Measurements from ENCODE around the gene IGFBP2. TPM values are rescaled to one million over a fixed set of nuclear protein-coding genes. Genes with fewer than 3 reads are reported as not detected.

Gene IGFBP2
- total RNA-seq, 1 experiment from 2014 or later: 848 TPM

DNA sequence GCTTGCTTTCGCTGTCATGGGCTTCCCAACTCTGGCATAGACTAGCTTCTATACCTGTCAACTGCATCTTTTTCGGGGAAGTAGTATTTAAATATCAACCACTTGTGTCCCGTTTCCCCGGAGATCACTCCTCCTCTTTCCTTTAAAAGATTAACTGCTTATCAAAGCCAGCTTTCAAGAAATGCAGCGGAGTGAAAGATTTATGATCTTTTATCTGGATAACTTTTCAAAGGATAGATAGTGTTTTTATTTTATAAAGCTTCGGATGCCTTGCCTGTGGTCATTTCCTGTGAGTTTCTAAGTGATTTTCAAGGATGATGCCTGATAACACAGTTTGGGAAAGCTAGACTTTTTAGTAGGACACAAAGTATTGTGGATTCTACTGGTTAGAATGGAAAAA is 65.1 kb downstream of the IGFBP2 start:
- no peak for DNase-seq
- H3K36me3 ChIP-seq (replicated peaks; ENCODE audit: control insufficient read depth, insufficient read depth, low read length): no peaks in the 10 kb centered on the region
- H3K27me3 ChIP-seq (ENCODE audit: control insufficient read depth, insufficient read depth, low read length): peaks cover 28% of the 10 kb centered on the region
- H3K4me3 ChIP-seq (ENCODE audit: insufficient read depth, low read depth, low read length): no peak overlapping the region

DNA sequence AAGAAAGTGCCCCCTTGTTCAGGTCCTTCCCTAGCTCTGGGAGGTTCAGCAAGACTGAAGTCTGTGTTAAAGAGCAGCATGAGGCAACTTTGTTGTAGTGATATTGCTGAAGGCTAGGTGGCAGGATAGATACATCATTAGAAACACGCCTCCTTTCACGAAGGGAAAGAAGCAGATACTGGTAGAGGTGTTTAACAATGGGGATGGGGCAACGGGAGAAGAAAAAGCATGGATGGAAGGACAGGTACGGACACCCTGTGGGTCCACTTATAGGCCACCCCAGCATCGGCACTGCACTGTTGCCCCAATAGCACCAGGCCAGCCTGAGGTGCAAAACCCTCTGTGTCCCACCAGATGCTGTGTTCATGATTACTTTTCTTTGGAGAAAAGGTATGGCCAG is 65.7 kb downstream of the IGFBP2 start:
- peaks cover 23% of the 10 kb centered on the region for H3K27me3 ChIP-seq (ENCODE audit: control insufficient read depth, insufficient read depth, low read length)
- no peaks in the 10 kb centered on the region for H3K36me3 ChIP-seq (replicated peaks; ENCODE audit: control insufficient read depth, insufficient read depth, low read length)
- DNase-seq: peak; percentile 62
- no peak overlapping the region for H3K4me3 ChIP-seq (ENCODE audit: insufficient read depth, low read depth, low read length)

DNA sequence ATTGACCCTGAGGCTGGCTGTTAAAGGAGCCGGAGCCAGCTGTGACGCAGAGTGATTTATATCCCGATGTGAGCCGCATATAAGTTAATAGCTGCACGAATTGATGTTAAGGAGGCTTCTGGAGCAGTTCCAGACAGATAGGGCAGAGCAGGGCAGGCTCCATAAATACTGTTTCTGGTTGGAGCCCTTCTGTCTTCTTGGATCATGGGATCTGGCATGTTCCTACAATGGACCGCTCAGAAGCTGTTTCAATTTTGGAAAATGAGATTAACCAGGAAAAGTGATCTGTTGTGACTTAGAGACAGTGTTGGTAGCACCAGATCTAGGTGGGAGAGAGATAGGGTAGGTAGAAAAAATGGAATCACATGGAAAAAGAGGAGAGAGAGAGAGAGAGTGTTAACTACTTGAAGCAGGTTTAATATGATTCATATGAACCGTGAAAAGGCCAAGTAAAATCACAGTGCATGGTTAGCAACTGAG is 66.9 kb downstream of the IGFBP2 start:
- no peaks in the 10 kb centered on the region for H3K36me3 ChIP-seq (replicated peaks; ENCODE audit: control insufficient read depth, insufficient read depth, low read length)
- H3K4me3 ChIP-seq (ENCODE audit: insufficient read depth, low read depth, low read length): no peak overlapping the region
- DNase-seq: no peak
- peaks cover 11% of the 10 kb centered on the region for H3K27me3 ChIP-seq (ENCODE audit: control insufficient read depth, insufficient read depth, low read length)

DNA sequence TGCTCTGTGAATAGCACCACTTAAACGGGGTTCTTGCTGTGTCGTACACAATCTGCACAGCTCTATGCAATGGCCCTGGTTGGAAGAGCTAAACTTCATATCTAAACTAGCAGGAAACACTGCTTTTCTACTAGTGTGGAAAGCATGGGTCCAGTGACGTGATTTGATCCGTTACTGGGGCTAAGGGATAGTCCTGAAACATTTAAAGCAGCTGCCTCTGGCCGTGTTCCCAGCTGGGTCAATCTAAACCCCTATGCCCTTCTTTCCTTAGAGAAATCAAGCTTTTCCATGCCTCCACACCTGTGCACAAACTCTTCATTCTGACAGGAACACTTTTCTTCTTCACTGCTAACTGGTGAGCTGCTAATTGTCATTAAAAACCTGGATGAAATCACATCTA is 67.6 kb downstream of the IGFBP2 start:
- H3K27me3 ChIP-seq (ENCODE audit: control insufficient read depth, insufficient read depth, low read length): peaks cover 6% of the 10 kb centered on the region; the same call in 1 of the 2 replicates
- no peak for DNase-seq
- H3K4me3 ChIP-seq (ENCODE audit: insufficient read depth, low read depth, low read length): no peak overlapping the region
- no peaks in the 10 kb centered on the region for H3K36me3 ChIP-seq (replicated peaks; ENCODE audit: control insufficient read depth, insufficient read depth, low read length)

DNA sequence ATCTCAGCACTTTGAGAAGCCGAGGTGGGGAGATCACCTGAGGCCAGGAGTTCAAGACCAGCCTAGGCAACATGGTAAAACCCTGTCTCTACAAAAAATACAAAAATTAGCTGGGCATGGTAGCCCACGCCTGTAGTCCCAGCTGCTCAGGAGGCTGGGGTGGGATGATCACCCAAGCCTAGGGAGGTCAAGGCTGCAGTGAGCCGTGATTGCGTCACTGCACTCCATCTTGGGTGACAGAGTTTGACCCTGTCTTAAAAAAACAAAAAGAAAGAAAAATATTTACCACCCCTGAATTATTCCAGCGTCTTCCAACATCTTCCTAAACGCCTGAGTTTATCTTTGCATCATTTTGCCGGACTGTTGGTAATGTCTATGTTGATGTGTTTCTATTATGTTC is 68.3 kb downstream of the IGFBP2 start:
- no peaks in the 10 kb centered on the region; the same call in 1 of the 2 replicates for H3K27me3 ChIP-seq (ENCODE audit: control insufficient read depth, insufficient read depth, low read length)
- H3K4me3 ChIP-seq (ENCODE audit: insufficient read depth, low read depth, low read length): no peak overlapping the region
- no peak for DNase-seq
- no peaks in the 10 kb centered on the region for H3K36me3 ChIP-seq (replicated peaks; ENCODE audit: control insufficient read depth, insufficient read depth, low read length)

DNA sequence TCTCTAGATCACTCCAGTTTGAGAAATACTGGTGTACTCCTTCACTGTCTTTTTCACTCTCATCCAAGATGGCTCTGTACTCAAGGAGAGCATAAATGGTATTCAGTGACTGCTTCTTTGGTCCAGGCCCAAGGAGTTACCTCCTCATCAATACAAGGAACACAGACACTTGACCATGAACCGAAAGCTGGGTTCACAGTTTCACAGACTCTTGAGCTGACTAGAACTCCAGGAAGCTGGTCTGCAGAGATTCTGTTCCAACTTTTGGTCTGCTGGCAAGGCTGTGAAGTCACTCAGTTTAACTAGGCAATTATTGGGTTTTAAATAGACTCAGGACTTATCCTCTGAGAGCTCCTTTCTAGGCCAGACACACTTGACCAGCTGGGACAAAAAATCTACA is 69.5 kb downstream of the IGFBP2 start:
- no peak for DNase-seq
- no peak overlapping the region for H3K4me3 ChIP-seq (ENCODE audit: insufficient read depth, low read depth, low read length)
- H3K36me3 ChIP-seq (replicated peaks; ENCODE audit: control insufficient read depth, insufficient read depth, low read length): no peaks in the 10 kb centered on the region
- H3K27me3 ChIP-seq (ENCODE audit: control insufficient read depth, insufficient read depth, low read length): no peaks in the 10 kb centered on the region

DNA sequence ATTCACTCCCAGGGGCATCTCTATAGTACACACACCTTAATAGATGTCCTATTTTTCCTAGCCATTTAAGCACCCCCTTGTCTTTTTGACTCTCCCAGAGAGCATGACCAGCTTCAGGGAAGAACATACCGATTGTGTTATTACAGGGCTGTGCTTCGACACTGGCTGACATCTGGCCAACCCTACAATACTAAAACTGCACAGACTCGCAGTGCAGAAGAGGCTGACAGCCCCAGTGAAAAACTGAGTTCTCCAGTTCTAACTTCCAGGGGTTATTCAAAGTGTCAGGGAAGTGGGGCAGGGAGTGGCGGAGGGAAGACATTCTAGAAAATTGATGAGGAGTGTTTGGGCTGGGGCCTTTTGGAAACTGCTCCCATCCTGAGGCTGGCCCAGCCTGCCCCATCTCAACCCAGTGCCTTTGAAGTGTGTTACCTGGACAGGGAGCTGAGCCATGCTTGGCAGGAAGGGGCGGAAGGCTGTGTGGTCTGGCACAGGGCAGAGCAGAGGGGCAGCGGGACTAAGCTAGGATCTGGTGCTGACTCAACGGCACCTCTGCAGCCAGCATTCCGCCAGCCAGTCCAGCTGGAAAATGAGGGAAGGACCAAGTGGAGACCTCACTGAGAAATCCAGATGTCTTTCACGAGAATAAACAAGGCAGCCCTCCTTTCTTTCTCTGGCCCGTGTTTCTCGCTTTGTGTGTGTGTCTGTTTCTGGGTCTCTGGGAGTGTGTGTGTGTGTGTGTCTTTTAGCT is 77.5 kb downstream of the IGFBP2 start:
- no peaks in the 10 kb centered on the region for H3K27me3 ChIP-seq (ENCODE audit: control insufficient read depth, insufficient read depth, low read length)
- DNase-seq: no peak
- H3K36me3 ChIP-seq (replicated peaks; ENCODE audit: control insufficient read depth, insufficient read depth, low read length): no peaks in the 10 kb centered on the region
- no peak overlapping the region for H3K4me3 ChIP-seq (ENCODE audit: insufficient read depth, low read depth, low read length)

DNA sequence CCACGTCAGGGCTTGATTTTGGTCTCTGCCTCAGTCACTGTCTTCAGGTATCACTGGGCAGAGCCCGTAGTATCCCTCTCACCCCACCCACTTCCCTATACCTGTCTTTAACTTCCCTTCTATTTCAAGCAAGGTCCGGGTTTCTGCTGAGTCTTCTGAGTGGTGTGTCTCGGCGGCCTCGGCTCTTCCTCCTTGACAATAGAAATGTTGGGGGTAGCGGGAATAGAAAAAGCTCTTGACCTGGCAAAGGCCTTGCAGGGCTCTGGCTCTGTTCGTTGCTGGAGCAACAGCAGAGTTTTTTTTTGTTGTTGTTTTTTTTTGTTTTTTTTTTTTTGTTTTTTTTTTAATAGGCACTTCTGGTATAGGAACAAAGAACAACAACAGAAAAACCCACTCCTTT is 78.1 kb downstream of the IGFBP2 start:
- no peak overlapping the region for H3K4me3 ChIP-seq (ENCODE audit: insufficient read depth, low read depth, low read length)
- no peak for DNase-seq

DNA sequence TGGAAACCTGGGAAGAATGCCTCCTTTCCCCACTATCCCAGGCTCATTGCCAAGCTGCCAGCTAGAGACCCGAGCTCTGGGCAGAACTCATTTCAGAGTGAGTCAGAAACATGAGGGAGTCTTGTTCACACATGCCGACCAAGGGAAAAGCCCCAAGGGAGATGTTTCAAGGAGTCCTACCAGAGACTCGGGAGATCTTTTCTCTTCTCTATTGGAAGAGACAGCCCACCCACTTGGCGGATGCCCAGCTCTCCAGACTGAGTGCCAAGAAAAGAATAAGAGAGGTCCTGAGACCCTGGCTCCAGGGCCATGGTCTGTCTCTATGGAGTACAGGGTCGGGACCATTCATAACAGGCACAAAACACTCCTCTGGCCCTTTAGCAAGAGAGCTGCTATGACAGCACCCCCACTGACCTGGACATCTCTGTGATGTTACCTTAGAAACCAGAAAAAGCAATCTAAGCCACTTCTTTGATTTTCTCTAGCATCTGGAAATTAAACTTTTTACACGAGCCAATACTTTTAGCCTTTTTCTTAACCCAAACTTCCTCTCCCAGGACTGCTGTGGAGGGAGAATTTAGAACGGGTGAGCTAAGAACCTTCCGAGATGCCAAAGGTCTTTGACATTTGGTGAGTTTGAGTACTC is 80.6 kb downstream of the IGFBP2 start:
- no peaks in the 10 kb centered on the region for H3K36me3 ChIP-seq (replicated peaks; ENCODE audit: control insufficient read depth, insufficient read depth, low read length)
- H3K4me3 ChIP-seq (ENCODE audit: insufficient read depth, low read depth, low read length): no peak overlapping the region
- DNase-seq: no peak
- no peaks in the 10 kb centered on the region for H3K27me3 ChIP-seq (ENCODE audit: control insufficient read depth, insufficient read depth, low read length)

More for the DNA sequence above, 78.1 kb downstream of the IGFBP2 start:
- Histone ChIP-seq H3K36me3 (replicated peaks; ENCODE audit: control insufficient read depth, insufficient read depth, low read length) (no peaks in the 10 kb centered on the region), H3K27me3 (ENCODE audit: control insufficient read depth, insufficient read depth, low read length) (no peaks in the 10 kb centered on the region)

Other genes with a start within 250 kb of the IGFBP2 start
- gene SMARCAL1, start 220.9 kb upstream of the IGFBP2 start, total RNA-seq (2014; rRNA removed; shearing (Covaris generic)): 10.7 and 14.0 TPM in 2 replicates
- 3,026 and 3,219 TPM in 2 replicates for gene RPL37A, start 134.6 kb upstream of the IGFBP2 start, total RNA-seq (2014; rRNA removed; shearing (Covaris generic))
- 2.9 and 10.2 TPM in 2 replicates for gene IGFBP5, start 62.1 kb downstream of the IGFBP2 start, total RNA-seq (2014; rRNA removed; shearing (Covaris generic))
- gene TNP1, start 226.6 kb downstream of the IGFBP2 start, total RNA-seq (2014; rRNA removed; shearing (Covaris generic)): not detected in 2 replicates